K562 (cell line): ENCODE measurements around the gene PCCA. TPM values are rescaled to one million over a fixed set of nuclear protein-coding genes. Genes with fewer than 3 reads are reported as not detected.

Experiments used
- ATAC-seq: fragments of 200-7000 bp; cut with Tn5 transposase; 3 replicates; pipeline ENCODE4 v1.9.1; 2020; ENCODE audit warnings: moderate library complexity
- BruUV-seq: library from RNA; stranded (reverse); fragments of 400-500 nt; replicated peaks from 2 replicates; lab custom pipeline; 2021; lab: Mats Ljungman, UMichigan
- CTCF ChIA-PET: fragments of 300-600 bp; formaldehyde crosslinking; extraction: SDS; loops from one replicate; lab custom pipeline; 2021; ENCODE audit warnings: low intra/inter-chr PET ratio; lab: Yijun Ruan, JAX
- POLR2A ChIA-PET: fragments of 300-600, 350-650 bp; sonication (Branson Sonifier 250); formaldehyde crosslinking; extraction: SDS; loops from one replicate; lab custom pipeline; 2021; ENCODE audit warnings: antibody characterized with exemption, inconsistent platforms; lab: Yijun Ruan, JAX
- DNase-seq, 4 experiments: peaks; one replicate each; pipeline versions ENCODE4 v3.0.0 to v3.0.0-alpha.2; 2011 to 2018; ENCODE audit warnings: low spot score in 3 of 4, mixed read lengths in 3 of 4; ENCODE audit errors: extremely low read depth in 1 of 4
- FAIRE-seq: peaks from 2 replicates; lab custom pipeline; 2011; peaks lifted over from hg19 to GRCh38; lab: Jason Lieb, UNC
- H2AFZ ChIP-seq: 2 replicates; pipeline ENCODE4 v1.6.0; 2011; ENCODE audit warnings: low read depth, low read length, control low read depth, inconsistent platforms
- H3K27ac ChIP-seq: fragments of 200-600 bp; 3 replicates; pipeline ENCODE4 v1.8.0; 2011; ENCODE audit warnings: low read depth, mild to moderate bottlenecking, control low read depth, inconsistent platforms, low read length, moderate library complexity, mixed read lengths; ENCODE audit errors: extremely low read depth
- H3K27me3 ChIP-seq, 2 experiments: fragments of 300-600 bp in 1 of 2; 2 replicates in 1 of 2; 3 replicates in 1 of 2; pipeline versions ENCODE4 v1.6.0 to v1.8.0; 2011; ENCODE audit warnings: inconsistent platforms in 2 of 2, low read length in 2 of 2, mild to moderate bottlenecking in 1 of 2, mixed read lengths in 1 of 2, moderate library complexity in 1 of 2; ENCODE audit not compliant: control insufficient read depth in 2 of 2, insufficient read depth in 2 of 2
- H3K36me3 ChIP-seq: fragments of 300-600 bp; 3 replicates; pipeline ENCODE4 v1.8.0; 2011; ENCODE audit warnings: mild to moderate bottlenecking, low read length, inconsistent platforms; ENCODE audit not compliant: control insufficient read depth, insufficient read depth
- H3K4me1 ChIP-seq, 2 experiments: fragments of 200-600 bp in 1 of 2; replicated peaks in 1 of 2; 2 replicates in 1 of 2; 3 replicates in 1 of 2; pipeline versions ENCODE4 v1.5.1 to v1.8.0; 2011; ENCODE audit warnings: inconsistent platforms in 2 of 2, low read length in 2 of 2, mild to moderate bottlenecking in 1 of 2, mixed read lengths in 1 of 2, moderate library complexity in 1 of 2; ENCODE audit not compliant: control insufficient read depth in 2 of 2, insufficient read depth in 2 of 2
- H3K4me2 ChIP-seq: 2 replicates; pipeline ENCODE4 v1.6.1; 2011; ENCODE audit warnings: low read length, control low read depth, inconsistent platforms, mixed read lengths; ENCODE audit not compliant: insufficient read depth
- H3K4me3 ChIP-seq: fragments of 200-600 bp; sonication (generic), shearing (Covaris generic); 2 replicates; pipeline ENCODE4 v1.5.1; 2016; ENCODE audit warnings: control low read depth, inconsistent platforms
- H3K79me2 ChIP-seq: fragments of 200-600 bp; 3 replicates; pipeline ENCODE4 v1.8.0; 2011; ENCODE audit warnings: low read length, inconsistent platforms; ENCODE audit not compliant: control insufficient read depth, insufficient read depth
- H3K9ac ChIP-seq, 2 experiments: 2 replicates each; pipeline versions ENCODE4 v1.6.0 to v1.6.1; 2011; ENCODE audit warnings: low read depth in 2 of 2, low read length in 2 of 2, control low read depth in 1 of 2, inconsistent platforms in 1 of 2, mild to moderate bottlenecking in 1 of 2, mixed read lengths in 1 of 2; ENCODE audit not compliant: insufficient read depth in 1 of 2
- H3K9me1 ChIP-seq: one replicate; pipeline ENCODE4 v1.6.0; 2011; ENCODE audit warnings: inconsistent platforms, mild to moderate bottlenecking, low read length, moderate library complexity; ENCODE audit not compliant: control insufficient read depth, insufficient read depth
- H3K9me3 ChIP-seq: replicated peaks from 2 replicates; pipeline ENCODE4 v1.5.1; 2011; ENCODE audit warnings: low read depth, low read length, inconsistent platforms; ENCODE audit not compliant: control insufficient read depth, insufficient read depth
- H4K20me1 ChIP-seq: replicated peaks from 2 replicates; pipeline ENCODE4 v1.6.1; 2011; ENCODE audit warnings: low read length, inconsistent platforms, mixed read lengths; ENCODE audit not compliant: control insufficient read depth, insufficient read depth
- CXXC5 ChIP-seq: fragments of 250-450 bp; sonication (Bioruptor Pico); IDR thresholded peaks from 2 replicates; pipeline ENCODE4 v1.8.0; 2022; ENCODE audit warnings: inconsistent platforms, mild to moderate bottlenecking, moderate library complexity
- DDX20 ChIP-seq: fragments of 450-650 bp; IDR thresholded peaks from 2 replicates; pipeline ENCODE4 v1.6.1; 2016; ENCODE audit warnings: missing genetic modification characterization, low read depth, mild to moderate bottlenecking, missing compliant biosample characterization, moderate library complexity
- HNRNPH1 ChIP-seq: fragments of 200-400 bp; formaldehyde crosslinking; optimal IDR thresholded peaks from 2 replicates; pipeline ENCODE3; 2017; ENCODE audit warnings: low read depth, mild to moderate bottlenecking, low read length, moderate library complexity
- MCM2 ChIP-seq: fragments of 450-650 bp; IDR thresholded peaks from 2 replicates; pipeline ENCODE4 v1.6.1; 2017; ENCODE audit warnings: low read depth, mild to moderate bottlenecking
- POU5F1 ChIP-seq: fragments of 150-350 bp; IDR thresholded peaks from 2 replicates; pipeline ENCODE4 v1.6.1; 2014; ENCODE audit warnings: borderline replicate concordance, low read length, low read depth, mild to moderate bottlenecking; ENCODE audit not compliant: partially characterized antibody
- RBM25 ChIP-seq: fragments of 200-400 bp; formaldehyde crosslinking; IDR thresholded peaks from 2 replicates; pipeline ENCODE4 v1.6.1; 2018; ENCODE audit warnings: low read length, low read depth, moderate library complexity; ENCODE audit not compliant: severe bottlenecking
- RBM39 ChIP-seq: fragments of 200-400 bp; formaldehyde crosslinking; optimal IDR thresholded peaks from 2 replicates; pipeline ENCODE3; 2018; ENCODE audit warnings: low read depth, low read length
- SMAD2 ChIP-seq: fragments of 150-350 bp; IDR thresholded peaks from 2 replicates; pipeline ENCODE4 v1.6.1; 2014; ENCODE audit warnings: low read depth, mild to moderate bottlenecking, low read length
- ZNF224 ChIP-seq: sonication (generic); formaldehyde crosslinking; IDR thresholded peaks from 2 replicates; pipeline ENCODE4 v1.8.0; 2022; ENCODE audit warnings: mild to moderate bottlenecking, missing genetic modification reagents
- WGBS: fragments of 100-300 bp; shearing (Covaris generic); methylation state at CpG from one replicate; pipeline ENCODE4 v1.1.6; 2016; ENCODE audit warnings: low coverage, mixed read lengths; ENCODE audit not compliant: insufficient coverage; ENCODE audit errors: missing lambda C conversion rate; 5-methylcytosine and 5-hydroxymethylcytosine counted together
- in situ Hi-C: fragments of 300-500 bp; cut with MboI; formaldehyde crosslinking; loops from 4 replicates; pipeline ENCODE4 v1.15.0; 2018; ENCODE audit warnings: inconsistent platforms, mixed read lengths
- intact Hi-C: fragments of 100-400 bp; cut with micrococcal nuclease; formaldehyde crosslinking; loops from 2 replicates; pipeline ENCODE4 v1.14.2; 2022
- polyA plus RNA-seq, 8 experiments: library from polyadenylated mRNA; depleted of rRNA in 4 of 8; stranded (reverse) in 5 of 8; unstranded in 3 of 8; fragments of >200 nt; fragmentation: Nextera tagmentation in 2 of 8; fragmentation: Illumina TruSeq in 1 of 8; extraction: Ambion mirVana in 2 of 8; extraction: Trizol in 1 of 8; gene quantifications; 2 replicates each; pipeline versions ENCODE4 v1.2.1 to v1.2.3, GENCODE V29; 2011 to 2014; ENCODE audit warnings: inconsistent platforms in 1 of 8, missing spikeins in 1 of 8
- total RNA-seq, 7 experiments: library from RNA; depleted of rRNA in 6 of 7; stranded (reverse); fragments of >200 nt in 6 of 7; fragmentation: Illumina TruSeq in 2 of 7; extraction: Trizol in 2 of 7; gene quantifications; 2 replicates each; pipeline versions ENCODE4 v1.2.1 to v1.2.3, GENCODE V29; 2011 to 2021; ENCODE audit warnings: low replicate concordance in 1 of 7
- TF ChIP-seq, protein P1 (sequence below): fragments of 250-450 bp; sonication (Bioruptor Pico); IDR thresholded peaks from 2 replicates; pipeline ENCODE4 v1.4.0; 2020; ENCODE audit warnings: mild to moderate bottlenecking, moderate library complexity, borderline replicate concordance
- TF ChIP-seq, protein P2 (sequence below): fragments of 250-450 bp; sonication (Bioruptor Pico); IDR thresholded peaks from 2 replicates; pipeline ENCODE4 v1.8.0; 2021; ENCODE audit warnings: moderate library complexity, mild to moderate bottlenecking, inconsistent platforms

The PCCA gene
- total and polyA plus RNA-seq, 9 of the 15 experiments (the other 6 are each of a cell fraction or from before 2014, with no cell fraction given): 5.2 to 14.1 (median 9.7) TPM

DNA sequence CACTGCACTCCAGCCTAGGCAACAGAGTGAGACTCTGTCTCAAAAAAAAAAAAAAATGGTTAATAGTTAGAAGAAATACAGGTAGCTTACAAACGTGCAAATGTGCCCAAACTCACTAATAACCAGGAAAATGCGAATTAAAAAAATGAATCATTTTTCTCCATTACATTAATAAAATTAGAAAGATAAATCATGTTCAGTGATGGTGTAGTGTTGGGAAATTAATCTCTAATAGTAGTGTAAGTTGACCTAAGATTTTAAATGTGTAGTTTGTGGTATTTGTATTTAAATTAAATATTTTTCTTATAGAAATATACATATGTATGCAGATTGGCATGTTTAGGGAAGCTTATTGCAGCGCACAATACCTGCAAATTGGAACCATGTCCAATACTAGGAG, 57.6 kb downstream of the PCCA start:
- TF ChIP-seq CXXC5 (no peak), RBM25 (peak; percentile 82)
- H3K79me2 ChIP-seq: no peaks in the 10 kb centered on the region
- no peaks in the 10 kb centered on the region for H3K27me3 ChIP-seq
- H3K4me1 ChIP-seq: no peaks in the 10 kb centered on the region
- H4K20me1 ChIP-seq: no peaks in the 10 kb centered on the region
- no peaks in the 10 kb centered on the region for H3K9me1 ChIP-seq
- POLR2A ChIA-PET: no interaction called here
- H3K27ac ChIP-seq: no peak overlapping the region
- DNase-seq (no peak), FAIRE-seq (no peak), ATAC-seq (no peak)
- CTCF ChIA-PET: no interaction called here
- BruUV-seq: no TSS peak
- WGBS: 100% methylated on average over 2 of the region's 3 CpGs
- H3K9me3 ChIP-seq: no peaks in the 10 kb centered on the region
- H3K4me2 ChIP-seq: no peak overlapping the region
- H3K4me3 ChIP-seq: no peak overlapping the region
- in situ Hi-C loops: no loop called here
- no peaks in the 10 kb centered on the region for H3K36me3 ChIP-seq
- intact Hi-C loops: no loop called here
- no peak overlapping the region for H3K9ac ChIP-seq
- no peak overlapping the region for H2AFZ ChIP-seq

DNA sequence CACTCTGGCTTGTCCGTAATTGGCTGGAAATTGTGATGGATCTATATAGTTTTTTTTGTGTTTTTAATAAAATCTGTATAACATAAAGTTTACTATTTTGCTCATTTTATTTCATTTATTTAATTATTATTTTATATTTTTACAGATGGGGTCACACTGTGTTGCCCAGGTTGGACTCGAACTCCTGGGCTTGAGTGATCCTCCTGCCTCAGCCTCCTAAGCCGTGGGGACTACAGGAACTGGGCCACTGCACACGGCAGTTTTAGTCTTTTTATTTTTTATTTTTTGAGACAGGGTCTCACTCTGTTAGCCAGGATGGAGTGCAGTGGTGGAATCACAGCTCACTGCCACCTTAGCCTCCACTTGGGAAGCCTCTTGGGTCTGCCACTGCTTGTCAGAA, 58.9 kb downstream of the PCCA start:
- BruUV-seq: no TSS peak
- WGBS: 92% methylated on average over 4 of the region's 4 CpGs
- TF ChIP-seq POU5F1 (no peak), HNRNPH1 (no peak), RBM39 (no peak), DDX20 (tag) (no peak), ZNF224 (CRISPR knock-in tag) (no peak), SMAD2 (no peak), MCM2 (no peak)
- TF ChIP-seq, protein P1, sequence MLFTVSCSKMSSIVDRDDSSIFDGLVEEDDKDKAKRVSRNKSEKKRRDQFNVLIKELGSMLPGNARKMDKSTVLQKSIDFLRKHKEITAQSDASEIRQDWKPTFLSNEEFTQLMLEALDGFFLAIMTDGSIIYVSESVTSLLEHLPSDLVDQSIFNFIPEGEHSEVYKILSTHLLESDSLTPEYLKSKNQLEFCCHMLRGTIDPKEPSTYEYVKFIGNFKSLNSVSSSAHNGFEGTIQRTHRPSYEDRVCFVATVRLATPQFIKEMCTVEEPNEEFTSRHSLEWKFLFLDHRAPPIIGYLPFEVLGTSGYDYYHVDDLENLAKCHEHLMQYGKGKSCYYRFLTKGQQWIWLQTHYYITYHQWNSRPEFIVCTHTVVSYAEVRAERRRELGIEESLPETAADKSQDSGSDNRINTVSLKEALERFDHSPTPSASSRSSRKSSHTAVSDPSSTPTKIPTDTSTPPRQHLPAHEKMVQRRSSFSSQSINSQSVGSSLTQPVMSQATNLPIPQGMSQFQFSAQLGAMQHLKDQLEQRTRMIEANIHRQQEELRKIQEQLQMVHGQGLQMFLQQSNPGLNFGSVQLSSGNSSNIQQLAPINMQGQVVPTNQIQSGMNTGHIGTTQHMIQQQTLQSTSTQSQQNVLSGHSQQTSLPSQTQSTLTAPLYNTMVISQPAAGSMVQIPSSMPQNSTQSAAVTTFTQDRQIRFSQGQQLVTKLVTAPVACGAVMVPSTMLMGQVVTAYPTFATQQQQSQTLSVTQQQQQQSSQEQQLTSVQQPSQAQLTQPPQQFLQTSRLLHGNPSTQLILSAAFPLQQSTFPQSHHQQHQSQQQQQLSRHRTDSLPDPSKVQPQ (CRISPR knock-in tag): no peak
- TF ChIP-seq, protein P2, sequence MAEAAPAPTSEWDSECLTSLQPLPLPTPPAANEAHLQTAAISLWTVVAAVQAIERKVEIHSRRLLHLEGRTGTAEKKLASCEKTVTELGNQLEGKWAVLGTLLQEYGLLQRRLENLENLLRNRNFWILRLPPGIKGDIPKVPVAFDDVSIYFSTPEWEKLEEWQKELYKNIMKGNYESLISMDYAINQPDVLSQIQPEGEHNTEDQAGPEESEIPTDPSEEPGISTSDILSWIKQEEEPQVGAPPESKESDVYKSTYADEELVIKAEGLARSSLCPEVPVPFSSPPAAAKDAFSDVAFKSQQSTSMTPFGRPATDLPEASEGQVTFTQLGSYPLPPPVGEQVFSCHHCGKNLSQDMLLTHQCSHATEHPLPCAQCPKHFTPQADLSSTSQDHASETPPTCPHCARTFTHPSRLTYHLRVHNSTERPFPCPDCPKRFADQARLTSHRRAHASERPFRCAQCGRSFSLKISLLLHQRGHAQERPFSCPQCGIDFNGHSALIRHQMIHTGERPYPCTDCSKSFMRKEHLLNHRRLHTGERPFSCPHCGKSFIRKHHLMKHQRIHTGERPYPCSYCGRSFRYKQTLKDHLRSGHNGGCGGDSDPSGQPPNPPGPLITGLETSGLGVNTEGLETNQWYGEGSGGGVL: no peak

More for the DNA sequence above, 58.9 kb downstream of the PCCA start:
- H3K36me3 ChIP-seq: no peaks in the 10 kb centered on the region
- H3K9ac ChIP-seq: no peak overlapping the region
- no peaks in the 10 kb centered on the region for H4K20me1 ChIP-seq
- H3K9me3 ChIP-seq: no peaks in the 10 kb centered on the region
- no peaks in the 10 kb centered on the region for H3K79me2 ChIP-seq
- H3K9me1 ChIP-seq: no peaks in the 10 kb centered on the region
- H3K4me3 ChIP-seq: no peak overlapping the region
- no peaks in the 10 kb centered on the region for H3K4me1 ChIP-seq
- intact Hi-C loops: no loop called here
- no peak for DNase-seq
- ATAC-seq: no peak
- H3K27me3 ChIP-seq: no peaks in the 10 kb centered on the region
- no peak for FAIRE-seq
- no peak overlapping the region for H2AFZ ChIP-seq
- no peak overlapping the region for H3K27ac ChIP-seq
- POLR2A ChIA-PET: no interaction called here
- in situ Hi-C loops: no loop called here
- H3K4me2 ChIP-seq: no peak overlapping the region
- CTCF ChIA-PET: no interaction called here
